GM12878 (cell line): ENCODE results near the gene GTF2A1. TPM values are rescaled to one million over a fixed set of nuclear protein-coding genes. Genes with fewer than 3 reads are reported as not detected.

Experiments used
- BCL11A ChIP-seq: IDR thresholded peaks from 2 replicates; pipeline ENCODE4 v1.6.1; 2011; ENCODE audit warnings: low read depth, low read length
- NBN ChIP-seq: fragments of 450-650 bp; IDR thresholded peaks from 2 replicates; pipeline ENCODE4 v1.6.1; 2016
- NFXL1 ChIP-seq: fragments of 450-650 bp; IDR thresholded peaks from 2 replicates; pipeline ENCODE4 v1.6.1; 2017; ENCODE audit warnings: antibody characterized with exemption, mild to moderate bottlenecking, borderline replicate concordance
- polyA plus RNA-seq, 11 experiments: library from polyadenylated mRNA; depleted of rRNA in 4 of 11; unstranded in 6 of 11; stranded (reverse) in 5 of 11; fragments of >200 nt; fragmentation: Nextera tagmentation in 4 of 11; fragmentation: Illumina TruSeq in 1 of 11; extraction: Ambion mirVana in 4 of 11; extraction: Trizol in 1 of 11; gene quantifications; 1 replicate in 1 of 11; 2 replicates in 10 of 11; pipeline versions ENCODE4 v1.2.1 to v1.2.3, GENCODE V29; 2011 to 2016; ENCODE audit warnings: inconsistent platforms in 2 of 11, missing spikeins in 2 of 11, low read depth in 1 of 11
- total RNA-seq, 4 experiments: library from RNA; depleted of rRNA in 3 of 4; stranded (reverse); fragments of >200 nt in 3 of 4; fragmentation: Illumina TruSeq in 1 of 4; extraction: Trizol in 1 of 4; gene quantifications; 2 replicates each; pipeline versions ENCODE4 v1.2.1 to v1.2.3, GENCODE V29; 2013 to 2021
- TF ChIP-seq, protein P1 (sequence below), 3 experiments: IDR thresholded peaks in 2 of 3; conservative IDR thresholded peaks in 1 of 3; 2 replicates each; pipeline ENCODE4 v1.5.1; 2011; ENCODE audit warnings: low read depth in 3 of 3, low read length in 3 of 3, mild to moderate bottlenecking in 3 of 3, control low read depth in 2 of 3, moderate library complexity in 2 of 3, inconsistent platforms in 1 of 3, mixed read lengths in 1 of 3; ENCODE audit not compliant: control insufficient read depth in 2 of 3, insufficient read depth in 1 of 3; ENCODE audit errors: extremely low read depth in 1 of 3
- TF ChIP-seq, protein P2 (sequence below): fragments of 450-650 bp; formaldehyde crosslinking; IDR thresholded peaks from 2 replicates; pipeline ENCODE4 v1.4.0; 2020; ENCODE audit warnings: mild to moderate bottlenecking, moderate library complexity

The GTF2A1 gene
- total and polyA plus RNA-seq, 10 of the 15 experiments (the other 5 are each of a cell fraction or from before 2014, with no cell fraction given) = 2.5 to 28.7 (median 14.9) TPM

DNA sequence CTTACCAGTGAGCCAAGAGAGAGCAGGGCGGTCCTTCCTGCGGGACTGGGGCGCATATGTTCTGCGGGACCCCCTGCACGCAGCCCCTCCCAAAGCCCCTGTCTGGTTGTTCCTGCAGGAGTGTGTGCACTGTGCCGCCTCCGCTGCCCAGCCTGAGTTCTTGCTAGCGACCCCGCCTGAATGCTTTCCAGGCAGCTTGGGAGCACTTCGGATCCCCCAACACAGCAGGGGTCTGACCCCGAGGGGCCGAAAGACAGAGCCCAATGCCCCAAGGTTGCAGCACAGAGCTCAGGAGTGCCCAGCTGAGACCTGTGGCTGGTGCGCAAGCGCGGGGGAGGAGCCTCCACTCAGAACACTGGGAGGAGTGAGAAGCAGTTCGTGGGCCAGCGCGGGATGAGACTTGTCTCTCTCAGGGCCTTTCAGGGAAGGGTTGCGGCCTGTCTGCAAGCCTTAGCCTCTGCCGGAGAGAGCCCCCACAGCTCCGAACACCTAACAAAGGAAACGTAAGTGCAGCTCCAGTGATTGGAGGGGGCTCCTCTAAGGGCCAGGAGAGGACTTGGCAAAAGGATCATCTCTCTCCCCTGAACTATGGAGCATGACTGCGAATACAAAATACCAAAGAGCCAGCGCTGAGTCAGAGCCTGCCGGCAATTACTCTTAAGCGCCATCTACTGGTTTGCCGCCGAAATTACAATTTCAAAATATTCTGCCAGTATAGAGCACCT lies 50.5 kb downstream of the GTF2A1 start (continued):
- TF ChIP-seq, protein P1, sequence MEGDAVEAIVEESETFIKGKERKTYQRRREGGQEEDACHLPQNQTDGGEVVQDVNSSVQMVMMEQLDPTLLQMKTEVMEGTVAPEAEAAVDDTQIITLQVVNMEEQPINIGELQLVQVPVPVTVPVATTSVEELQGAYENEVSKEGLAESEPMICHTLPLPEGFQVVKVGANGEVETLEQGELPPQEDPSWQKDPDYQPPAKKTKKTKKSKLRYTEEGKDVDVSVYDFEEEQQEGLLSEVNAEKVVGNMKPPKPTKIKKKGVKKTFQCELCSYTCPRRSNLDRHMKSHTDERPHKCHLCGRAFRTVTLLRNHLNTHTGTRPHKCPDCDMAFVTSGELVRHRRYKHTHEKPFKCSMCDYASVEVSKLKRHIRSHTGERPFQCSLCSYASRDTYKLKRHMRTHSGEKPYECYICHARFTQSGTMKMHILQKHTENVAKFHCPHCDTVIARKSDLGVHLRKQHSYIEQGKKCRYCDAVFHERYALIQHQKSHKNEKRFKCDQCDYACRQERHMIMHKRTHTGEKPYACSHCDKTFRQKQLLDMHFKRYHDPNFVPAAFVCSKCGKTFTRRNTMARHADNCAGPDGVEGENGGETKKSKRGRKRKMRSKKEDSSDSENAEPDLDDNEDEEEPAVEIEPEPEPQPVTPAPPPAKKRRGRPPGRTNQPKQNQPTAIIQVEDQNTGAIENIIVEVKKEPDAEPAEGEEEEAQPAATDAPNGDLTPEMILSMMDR (IDR thresholded peaks at IDR 0.05 in 2 of 3, conservative IDR thresholded peaks at IDR 0.05 in 1 of 3; ENCODE audit: control insufficient read depth in 2 of 3, extremely low read depth in 1 of 3, insufficient read depth in 1 of 3, low read depth in 3 of 3, low read length in 3 of 3) = peak; percentile 82 to 86 (median 83)
- TF ChIP-seq NBN (peak; percentile 94), BCL11A (0 out of 2 replicates have a peak, but pooled peaks have one; percentile 1), NFXL1 (peak; percentile 94)
- TF ChIP-seq, protein P2, sequence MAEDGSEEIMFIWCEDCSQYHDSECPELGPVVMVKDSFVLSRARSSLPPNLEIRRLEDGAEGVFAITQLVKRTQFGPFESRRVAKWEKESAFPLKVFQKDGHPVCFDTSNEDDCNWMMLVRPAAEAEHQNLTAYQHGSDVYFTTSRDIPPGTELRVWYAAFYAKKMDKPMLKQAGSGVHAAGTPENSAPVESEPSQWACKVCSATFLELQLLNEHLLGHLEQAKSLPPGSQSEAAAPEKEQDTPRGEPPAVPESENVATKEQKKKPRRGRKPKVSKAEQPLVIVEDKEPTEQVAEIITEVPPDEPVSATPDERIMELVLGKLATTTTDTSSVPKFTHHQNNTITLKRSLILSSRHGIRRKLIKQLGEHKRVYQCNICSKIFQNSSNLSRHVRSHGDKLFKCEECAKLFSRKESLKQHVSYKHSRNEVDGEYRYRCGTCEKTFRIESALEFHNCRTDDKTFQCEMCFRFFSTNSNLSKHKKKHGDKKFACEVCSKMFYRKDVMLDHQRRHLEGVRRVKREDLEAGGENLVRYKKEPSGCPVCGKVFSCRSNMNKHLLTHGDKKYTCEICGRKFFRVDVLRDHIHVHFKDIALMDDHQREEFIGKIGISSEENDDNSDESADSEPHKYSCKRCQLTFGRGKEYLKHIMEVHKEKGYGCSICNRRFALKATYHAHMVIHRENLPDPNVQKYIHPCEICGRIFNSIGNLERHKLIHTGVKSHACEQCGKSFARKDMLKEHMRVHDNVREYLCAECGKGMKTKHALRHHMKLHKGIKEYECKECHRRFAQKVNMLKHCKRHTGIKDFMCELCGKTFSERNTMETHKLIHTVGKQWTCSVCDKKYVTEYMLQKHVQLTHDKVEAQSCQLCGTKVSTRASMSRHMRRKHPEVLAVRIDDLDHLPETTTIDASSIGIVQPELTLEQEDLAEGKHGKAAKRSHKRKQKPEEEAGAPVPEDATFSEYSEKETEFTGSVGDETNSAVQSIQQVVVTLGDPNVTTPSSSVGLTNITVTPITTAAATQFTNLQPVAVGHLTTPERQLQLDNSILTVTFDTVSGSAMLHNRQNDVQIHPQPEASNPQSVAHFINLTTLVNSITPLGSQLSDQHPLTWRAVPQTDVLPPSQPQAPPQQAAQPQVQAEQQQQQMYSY (CRISPR knock-in tag) = no peak
